ENCODE measurements around the gene MTHFR.

GRCh38 chr1:11783556-11783955 lies 22.2 kb downstream of the MTHFR start:
- TF ChIP-seq POLR2A (IDR thresholded peaks at IDR 0.05) (no peak), CTCF (IDR thresholded peaks at IDR 0.05) (no peak)
